ENCODE results near the gene ANAPC13.

Gene ANAPC13

GRCh38 chr3:134481166-134481565, 4.6 kb downstream of the ANAPC13 start:
- DNase-seq, result no peak

GRCh38 chr3:134480546-134480945, 5.2 kb downstream of the ANAPC13 start:
- no peak for DNase-seq

- peak; percentile 72 for DNase-seq
These were observed 7.8 kb downstream of the ANAPC13 start for GRCh38 chr3:134477938-134478337.

GRCh38 chr3:134477002-134477401, 8.8 kb downstream of the ANAPC13 start:
- DNase-seq, result no peak

- no peak for DNase-seq
These were observed 9.5 kb downstream of the ANAPC13 start for GRCh38 chr3:134476306-134476705.

GRCh38 chr3:134474956-134475355, 10.8 kb downstream of the ANAPC13 start:
- no peak for DNase-seq

- peak; percentile 88 for DNase-seq
These were observed 11.8 kb downstream of the ANAPC13 start for GRCh38 chr3:134473868-134474546.

GRCh38 chr3:134472831-134473230, 13.0 kb downstream of the ANAPC13 start:
- no peak for DNase-seq

- DNase-seq, result no peak
These were observed 14.1 kb downstream of the ANAPC13 start for GRCh38 chr3:134471521-134472193.

- no peak for DNase-seq
These were observed 17.3 kb downstream of the ANAPC13 start for GRCh38 chr3:134468519-134468918.

- no peak for DNase-seq
These were observed 19.5 kb downstream of the ANAPC13 start for GRCh38 chr3:134466331-134466730.

GRCh38 chr3:134464689-134465365, 21.0 kb downstream of the ANAPC13 start:
- DNase-seq, result no peak

GRCh38 chr3:134464064-134464688, 21.6 kb downstream of the ANAPC13 start:
- no peak for DNase-seq

GRCh38 chr3:134463676-134464063, 22.1 kb downstream of the ANAPC13 start:
- DNase-seq, result no peak

- DNase-seq, result peak; percentile 35
These were observed 23.3 kb downstream of the ANAPC13 start for GRCh38 chr3:134462331-134462941.

GRCh38 chr3:134460965-134461364, 24.8 kb downstream of the ANAPC13 start:
- peak; percentile 14 for DNase-seq

- no peak for DNase-seq
These were observed 26.2 kb downstream of the ANAPC13 start for GRCh38 chr3:134459562-134459961.

GRCh38 chr3:134458406-134458945, 27.3 kb downstream of the ANAPC13 start:
- no peak for DNase-seq

- no peak for DNase-seq
These were observed 28.3 kb downstream of the ANAPC13 start for GRCh38 chr3:134457376-134458074.

- no peak for DNase-seq
These were observed 32.2 kb downstream of the ANAPC13 start for GRCh38 chr3:134453631-134454030.

GRCh38 chr3:134449951-134450350, 35.8 kb downstream of the ANAPC13 start:
- DNase-seq, result no peak

- peak; percentile 4 for DNase-seq
These were observed 36.5 kb downstream of the ANAPC13 start for GRCh38 chr3:134449277-134449676.
